Esophagus (tissue), 2 donors: ENCODE data around the gene DCLK1. TPM values are rescaled to one million over a fixed set of nuclear protein-coding genes. Genes with fewer than 3 reads are reported as not detected.
"Not testable (repeated sequence)": the region's sequence is repeated elsewhere in the genome, so short reads cannot be mapped to it uniquely, and the experiment has no call there.

Experiments
- H3K27ac ChIP-seq, 2 donors: one replicate each; pipeline ENCODE4 v1.5.1; 2013; ENCODE audit warnings: low read depth in 2 of 2, mild to moderate bottlenecking in 2 of 2, inconsistent platforms in 1 of 2, low read length in 1 of 2, moderate library complexity in 1 of 2
- H3K27me3 ChIP-seq, 2 donors: one replicate each; pipeline ENCODE4 v1.6.1; 2013; ENCODE audit warnings: low read length in 2 of 2, control low read depth in 1 of 2, mild to moderate bottlenecking in 1 of 2; ENCODE audit not compliant: insufficient read depth in 2 of 2, control insufficient read depth in 1 of 2
- H3K36me3 ChIP-seq, 2 donors: one replicate each; pipeline ENCODE4 v1.6.1; 2013; ENCODE audit warnings: low read length in 1 of 2; ENCODE audit not compliant: control insufficient read depth in 2 of 2, insufficient read depth in 2 of 2
- H3K4me1 ChIP-seq, 2 donors: one replicate each; pipeline ENCODE4 v1.6.1; 2013; ENCODE audit warnings: low read length in 1 of 2; ENCODE audit not compliant: control insufficient read depth in 2 of 2, insufficient read depth in 2 of 2
- H3K4me3 ChIP-seq, 2 donors: one replicate each; pipeline ENCODE4 v1.5.1; 2013; ENCODE audit warnings: low read length in 2 of 2, mild to moderate bottlenecking in 2 of 2, low read depth in 1 of 2, moderate library complexity in 1 of 2
- H3K9me3 ChIP-seq, 2 donors: one replicate each; pipeline ENCODE4 v1.6.1; 2013; ENCODE audit warnings: mild to moderate bottlenecking in 2 of 2, low read depth in 1 of 2, low read length in 1 of 2, moderate library complexity in 1 of 2; ENCODE audit not compliant: control insufficient read depth in 2 of 2, insufficient read depth in 1 of 2
- WGBS, 2 donors: extraction: QIAGEN DNeasy Blood & Tissue Kit; methylation state at CpG; one replicate each; pipeline ENCODE4 v1.1.7; 2013; 5-methylcytosine and 5-hydroxymethylcytosine counted together
- polyA plus RNA-seq, 2 donors: library from polyadenylated mRNA; stranded (reverse); fragments of 200-250 nt; gene quantifications; one replicate each; pipeline ENCODE4 v1.2.3, GENCODE V29; 2013
- donor health status: healthy with polysubstance abuse.
- donor health status: Bipolar disorder and iron deficiency.

Gene DCLK1
- polyA plus RNA-seq, 2 donors, result 0.47 to 0.75 TPM

DNA sequence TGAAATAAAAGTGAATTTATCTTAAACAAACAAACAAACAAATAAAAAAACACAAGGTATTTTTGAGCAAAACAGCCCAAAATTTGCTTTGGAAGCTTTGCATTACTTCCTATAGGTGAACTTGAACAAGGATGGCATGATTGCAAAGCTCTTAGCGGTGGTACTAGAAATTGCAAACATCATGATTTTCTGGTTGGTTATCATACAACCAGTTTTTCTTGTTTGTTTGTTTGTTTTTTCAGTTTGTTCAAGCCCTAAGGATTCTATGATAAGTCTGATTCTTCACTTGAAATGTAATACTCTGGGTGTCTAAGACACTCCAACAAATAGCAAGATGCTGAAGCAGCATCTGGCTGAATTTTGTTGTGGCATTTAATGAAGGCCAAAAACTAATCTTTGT, 15.9 kb downstream of the DCLK1 start:
- WGBS, 2 donors, result 93 to 98% methylated on average over 1 of the region's 1 CpG
- no peaks in the 10 kb centered on the region for H3K4me1 ChIP-seq
- no peak overlapping the region for H3K27ac ChIP-seq
- no peaks in the 10 kb centered on the region for H3K9me3 ChIP-seq
- no peaks in the 10 kb centered on the region for H3K27me3 ChIP-seq
- H3K36me3 ChIP-seq, result no peaks in the 10 kb centered on the region
- no peak overlapping the region for H3K4me3 ChIP-seq

DNA sequence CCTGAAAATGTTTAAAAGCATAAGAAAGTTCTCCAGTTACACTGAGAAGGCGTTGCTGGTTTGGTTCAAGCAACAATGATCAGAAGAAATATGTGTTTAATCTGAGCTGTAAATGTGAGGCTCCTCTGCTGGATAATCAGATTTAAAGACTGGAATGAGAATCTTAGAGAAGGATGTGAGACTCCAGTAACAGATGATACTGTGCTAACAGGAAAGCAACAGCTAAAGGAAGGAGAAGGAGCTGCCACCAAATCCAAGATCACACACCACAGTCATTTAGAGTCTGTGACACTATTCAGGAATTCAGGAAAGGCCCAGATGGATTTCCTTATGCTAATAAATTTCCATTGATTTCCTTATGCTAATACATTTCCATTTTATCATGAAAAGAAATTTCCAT, 16.9 kb downstream of the DCLK1 start:
- no peaks in the 10 kb centered on the region for H3K9me3 ChIP-seq
- WGBS, 2 donors, result 69 to 74% methylated on average over 1 of the region's 1 CpG
- H3K36me3 ChIP-seq, result no peaks in the 10 kb centered on the region
- H3K27ac ChIP-seq, result no peak overlapping the region
- no peaks in the 10 kb centered on the region for H3K27me3 ChIP-seq
- no peaks in the 10 kb centered on the region for H3K4me1 ChIP-seq
- no peak overlapping the region for H3K4me3 ChIP-seq

DNA sequence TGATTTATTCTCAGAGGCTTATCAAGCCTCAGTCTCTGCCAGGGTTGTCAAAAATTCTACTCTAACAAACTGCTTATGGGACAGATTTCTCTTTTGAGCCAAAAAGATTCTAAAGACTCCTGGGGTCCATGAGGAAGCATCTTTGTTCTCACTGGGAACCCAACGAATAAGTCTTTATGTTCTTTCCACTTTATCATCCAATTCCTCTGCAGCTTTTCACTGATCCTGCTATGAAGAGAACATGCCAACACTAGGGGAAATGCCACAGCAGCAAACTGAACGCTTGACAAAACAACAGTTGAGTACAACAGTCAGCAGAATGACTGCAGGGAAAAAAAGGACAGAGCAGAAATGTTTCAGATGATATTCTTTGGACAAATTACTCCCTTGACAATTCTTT, 22.2 kb downstream of the DCLK1 start:
- H3K9me3 ChIP-seq, result peaks cover 0 to 2% of the 10 kb centered on the region in 2 donors
- no peak overlapping the region for H3K27ac ChIP-seq
- no peaks in the 10 kb centered on the region for H3K36me3 ChIP-seq
- H3K4me3 ChIP-seq, result no peak overlapping the region
- no peaks in the 10 kb centered on the region for H3K27me3 ChIP-seq
- H3K4me1 ChIP-seq, result no peaks in the 10 kb centered on the region
- WGBS, 2 donors, result 72 to 79% methylated on average over 2 of the region's 2 CpGs

DNA sequence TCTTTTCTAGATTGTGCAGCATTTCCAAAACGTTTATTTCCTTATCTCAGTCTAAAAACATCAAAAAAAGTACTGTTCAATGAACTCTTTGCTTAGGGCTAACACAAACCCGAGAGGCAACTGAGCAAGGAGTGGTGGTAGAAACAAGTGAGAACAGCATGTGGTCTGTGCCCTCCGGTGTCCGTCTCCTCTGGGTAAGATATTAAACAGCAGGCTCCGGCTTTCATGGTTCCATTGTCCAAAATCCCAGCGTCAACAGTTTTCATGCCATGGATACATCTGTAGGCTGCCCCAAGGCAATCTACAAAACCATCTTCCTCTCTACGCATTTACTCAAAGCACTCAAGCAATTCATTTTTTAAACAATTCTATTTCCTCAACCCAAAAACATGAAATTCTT, 22.8 kb downstream of the DCLK1 start:
- H3K27me3 ChIP-seq, result no peaks in the 10 kb centered on the region
- no peak overlapping the region for H3K4me3 ChIP-seq
- no peak overlapping the region for H3K27ac ChIP-seq
- no peaks in the 10 kb centered on the region for H3K4me1 ChIP-seq
- H3K36me3 ChIP-seq, result no peaks in the 10 kb centered on the region
- peaks cover 0 to 2% of the 10 kb centered on the region in 2 donors for H3K9me3 ChIP-seq
- WGBS, 2 donors, result 67 to 77% methylated on average over 7 of the region's 7 CpGs

DNA sequence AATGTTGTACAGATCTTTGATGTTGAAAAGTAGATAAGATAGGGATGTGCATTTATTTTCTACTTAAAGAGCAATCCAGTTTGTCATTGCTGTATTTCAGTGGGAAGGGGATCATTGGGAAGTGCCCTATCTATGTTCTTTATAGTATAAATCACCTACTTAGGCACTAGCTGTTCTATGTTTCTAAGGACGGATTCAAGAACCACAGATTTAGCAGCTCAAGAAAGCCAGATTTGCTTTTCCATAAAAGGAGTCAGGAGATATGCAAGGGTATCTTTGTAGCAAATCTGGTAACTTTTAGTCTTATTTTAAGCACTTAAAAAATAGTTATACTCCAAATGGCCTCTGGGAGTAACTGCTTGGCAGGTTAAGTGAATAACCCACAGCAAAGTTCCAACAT, 23.7 kb downstream of the DCLK1 start:
- Histone ChIP-seq H3K36me3 (no peaks in the 10 kb centered on the region), H3K4me3 (no peak overlapping the region), H3K27ac (no peak overlapping the region), H3K4me1 (no peaks in the 10 kb centered on the region), H3K9me3 (peaks cover 0 to 2% of the 10 kb centered on the region in 2 donors), H3K27me3 (no peaks in the 10 kb centered on the region)
- 79 to 81% methylated on average over 1 of the region's 1 CpG for WGBS, 2 donors

GRCh38 chr13:36105726-36106125, 25.5 kb downstream of the DCLK1 start:
- Histone ChIP-seq H3K36me3 (no peaks in the 10 kb centered on the region), H3K4me1 (no peaks in the 10 kb centered on the region), H3K27ac (no peak overlapping the region), H3K27me3 (no peaks in the 10 kb centered on the region), H3K9me3 (peaks cover 0 to 2% of the 10 kb centered on the region in 2 donors), H3K4me3 (no peak overlapping the region)
- WGBS, 2 donors, result 48 to 55% methylated on average over 3 of the region's 3 CpGs

- WGBS, 2 donors, result 79 to 88% methylated on average over 4 of the region's 4 CpGs
- no peaks in the 10 kb centered on the region for H3K27me3 ChIP-seq
- H3K4me3 ChIP-seq, result no peak overlapping the region
- no peaks in the 10 kb centered on the region for H3K9me3 ChIP-seq
- no peaks in the 10 kb centered on the region for H3K36me3 ChIP-seq
- no peaks in the 10 kb centered on the region for H3K4me1 ChIP-seq
- H3K27ac ChIP-seq, result no peak overlapping the region
Measured at GRCh38 chr13:36102721-36103120, 28.5 kb downstream of the DCLK1 start.

GRCh38 chr13:36101907-36102306, 29.3 kb downstream of the DCLK1 start:
- H3K4me1 ChIP-seq, H3K27me3 ChIP-seq, H3K27ac ChIP-seq, H3K9me3 ChIP-seq, H3K4me3 ChIP-seq, H3K36me3 ChIP-seq: not testable (repeated sequence)
- WGBS, 2 donors, result 88 to 89% methylated on average over 5 of the region's 5 CpGs

DNA sequence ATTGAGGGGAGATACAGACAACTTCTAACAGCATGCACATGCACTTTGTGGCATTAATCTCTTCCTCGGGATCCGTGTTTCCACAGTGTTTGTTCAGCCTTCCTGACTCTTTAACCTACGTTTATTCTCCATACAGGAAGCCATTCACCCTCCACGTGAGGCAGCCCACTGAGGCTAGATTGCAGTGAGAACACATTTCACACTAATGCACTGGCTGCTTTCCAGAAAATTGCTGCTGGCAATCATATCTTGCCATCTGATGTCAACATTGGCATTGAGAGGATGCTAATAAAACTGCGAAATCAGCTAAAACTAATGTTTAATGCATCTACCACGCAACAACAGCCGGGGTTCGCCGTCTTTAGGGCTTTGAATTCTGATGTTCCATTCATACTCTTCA, 30.0 kb downstream of the DCLK1 start:
- no peaks in the 10 kb centered on the region for H3K36me3 ChIP-seq
- H3K4me1 ChIP-seq, result no peaks in the 10 kb centered on the region
- no peaks in the 10 kb centered on the region for H3K27me3 ChIP-seq
- no peaks in the 10 kb centered on the region for H3K9me3 ChIP-seq
- 73 to 74% methylated on average over 9 of the region's 9 CpGs for WGBS, 2 donors
- no peak overlapping the region for H3K4me3 ChIP-seq
- no peak overlapping the region for H3K27ac ChIP-seq

- WGBS, 2 donors, result 51% methylated on average over 4 of the region's 4 CpGs
- no peak overlapping the region for H3K27ac ChIP-seq
- H3K4me3 ChIP-seq, result no peak overlapping the region
- H3K36me3 ChIP-seq, result no peaks in the 10 kb centered on the region
- no peaks in the 10 kb centered on the region for H3K9me3 ChIP-seq
- H3K27me3 ChIP-seq, result no peaks in the 10 kb centered on the region
- H3K4me1 ChIP-seq, result no peaks in the 10 kb centered on the region
Measured at GRCh38 chr13:36098080-36098479, 33.1 kb downstream of the DCLK1 start.
